GM18517 (cell line): ENCODE measurements around the gene PLXNA3.

ENCODE experiments used
- ATAC-seq: cut with Tn5 transposase; IDR thresholded peaks from one replicate; pipeline ENCODE4 v1.9.1; 2021; ENCODE audit warnings: mild to moderate bottlenecking, moderate library complexity; ENCODE audit not compliant: unreplicated experiment

Gene PLXNA3

GRCh38 chrX:154458116-154458953, at the start of gene PLXNA3:
TSS of gene PLXNA3 (plus strand) at chrX:154458281. CDS start at chrX:154460184, 1,903 bp downstream.
- ATAC-seq, result no peak

GRCh38 chrX:154408659-154409221, 49.3 kb upstream of the PLXNA3 start:
- no peak for ATAC-seq

- no peak for ATAC-seq
Observed at GRCh38 chrX:154409222-154409871, 48.7 kb upstream of the PLXNA3 start, which contains the start of gene DNASE1L1. TSS of gene DNASE1L1 (minus strand) at chrX:154409254. CDS start at chrX:154405568, 3,686 bp downstream.

GRCh38 chrX:154411981-154412340, 46.1 kb upstream of the PLXNA3 start:
- no peak for ATAC-seq

GRCh38 chrX:154412468-154412867, 45.6 kb upstream of the PLXNA3 start:
- ATAC-seq, result no peak

- ATAC-seq, result no peak
Observed at GRCh38 chrX:154413142-154413541, 44.9 kb upstream of the PLXNA3 start.

GRCh38 chrX:154417157-154417556, 40.9 kb upstream of the PLXNA3 start:
- ATAC-seq, result no peak

- ATAC-seq, result no peak
Observed at GRCh38 chrX:154419189-154419588, 38.9 kb upstream of the PLXNA3 start.

GRCh38 chrX:154419688-154420401, 38.2 kb upstream of the PLXNA3 start:
- no peak for ATAC-seq

- ATAC-seq, result no peak
Observed at GRCh38 chrX:154420402-154420756, 37.7 kb upstream of the PLXNA3 start.

- ATAC-seq, result no peak
Observed at GRCh38 chrX:154426916-154427770, 30.9 kb upstream of the PLXNA3 start.

- peak; percentile 89 for ATAC-seq
Observed at GRCh38 chrX:154428176-154429171, 29.6 kb upstream of the PLXNA3 start, which contains the start of gene ATP6AP1. TSS of gene ATP6AP1 (plus strand) at chrX:154428677. CDS start at chrX:154428693, 16 bp downstream.

- no peak for ATAC-seq
Observed at GRCh38 chrX:154429711-154430110, 28.4 kb upstream of the PLXNA3 start.

GRCh38 chrX:154430479-154430878, 27.6 kb upstream of the PLXNA3 start:
- ATAC-seq, result no peak

GRCh38 chrX:154430916-154431315, 27.2 kb upstream of the PLXNA3 start:
- no peak for ATAC-seq

- ATAC-seq, result no peak
Observed at GRCh38 chrX:154431341-154431740, 26.7 kb upstream of the PLXNA3 start.

GRCh38 chrX:154432210-154432609, 25.9 kb upstream of the PLXNA3 start:
- ATAC-seq, result no peak

GRCh38 chrX:154433605-154434004, 24.5 kb upstream of the PLXNA3 start:
- ATAC-seq, result no peak
